Measurements from ENCODE around the gene FAM81A. TPM values are rescaled to one million over a fixed set of nuclear protein-coding genes. Genes with fewer than 3 reads are reported as not detected.

Gene FAM81A
- total and polyA plus RNA-seq, 12 donors, result 1.3 to 10.1 (median 3.6) TPM

DNA sequence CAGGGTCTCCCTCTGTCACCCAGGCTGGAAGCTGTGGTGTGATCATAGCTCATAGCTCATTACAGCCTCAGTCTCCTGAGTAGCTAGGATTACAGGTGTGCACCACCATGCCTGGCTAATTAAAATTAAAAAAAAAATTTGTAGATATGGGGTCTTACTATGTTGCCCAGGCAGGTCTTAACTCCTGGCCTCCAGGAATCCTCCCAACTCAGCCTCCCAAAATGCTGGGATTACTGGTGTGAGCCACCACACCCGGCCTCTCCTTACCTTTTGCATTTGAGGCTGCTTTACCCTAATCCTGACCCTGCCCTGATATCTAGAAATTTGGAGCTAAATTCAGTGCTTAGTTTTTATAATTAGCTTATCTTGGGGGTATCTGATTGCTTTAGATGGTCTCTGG lies 90.4 kb downstream of the FAM81A start:
- Histone ChIP-seq H3K4me3 (no peak overlapping the region), H3K27ac (no peak overlapping the region), H3K27me3 (peaks cover 0 to 14% (median 7%) of the 10 kb centered on the region in 7 donors), H3K4me1 (peaks cover 0 to 18% (median 0%) of the 10 kb centered on the region in 9 donors), H3K9me3 (no peaks in the 10 kb centered on the region), H3K36me3 (no peaks in the 10 kb centered on the region)
- DNase-seq (no peak), ATAC-seq (no peak)
- TF ChIP-seq, protein P1, sequence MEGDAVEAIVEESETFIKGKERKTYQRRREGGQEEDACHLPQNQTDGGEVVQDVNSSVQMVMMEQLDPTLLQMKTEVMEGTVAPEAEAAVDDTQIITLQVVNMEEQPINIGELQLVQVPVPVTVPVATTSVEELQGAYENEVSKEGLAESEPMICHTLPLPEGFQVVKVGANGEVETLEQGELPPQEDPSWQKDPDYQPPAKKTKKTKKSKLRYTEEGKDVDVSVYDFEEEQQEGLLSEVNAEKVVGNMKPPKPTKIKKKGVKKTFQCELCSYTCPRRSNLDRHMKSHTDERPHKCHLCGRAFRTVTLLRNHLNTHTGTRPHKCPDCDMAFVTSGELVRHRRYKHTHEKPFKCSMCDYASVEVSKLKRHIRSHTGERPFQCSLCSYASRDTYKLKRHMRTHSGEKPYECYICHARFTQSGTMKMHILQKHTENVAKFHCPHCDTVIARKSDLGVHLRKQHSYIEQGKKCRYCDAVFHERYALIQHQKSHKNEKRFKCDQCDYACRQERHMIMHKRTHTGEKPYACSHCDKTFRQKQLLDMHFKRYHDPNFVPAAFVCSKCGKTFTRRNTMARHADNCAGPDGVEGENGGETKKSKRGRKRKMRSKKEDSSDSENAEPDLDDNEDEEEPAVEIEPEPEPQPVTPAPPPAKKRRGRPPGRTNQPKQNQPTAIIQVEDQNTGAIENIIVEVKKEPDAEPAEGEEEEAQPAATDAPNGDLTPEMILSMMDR (IDR thresholded peaks at IDR 0.05), result no peak
- intact Hi-C loops (cut with DNase I), result no loop called here
- WGBS, 2 donors, result 96 to 100% methylated on average over 1 of the region's 1 CpG

DNA sequence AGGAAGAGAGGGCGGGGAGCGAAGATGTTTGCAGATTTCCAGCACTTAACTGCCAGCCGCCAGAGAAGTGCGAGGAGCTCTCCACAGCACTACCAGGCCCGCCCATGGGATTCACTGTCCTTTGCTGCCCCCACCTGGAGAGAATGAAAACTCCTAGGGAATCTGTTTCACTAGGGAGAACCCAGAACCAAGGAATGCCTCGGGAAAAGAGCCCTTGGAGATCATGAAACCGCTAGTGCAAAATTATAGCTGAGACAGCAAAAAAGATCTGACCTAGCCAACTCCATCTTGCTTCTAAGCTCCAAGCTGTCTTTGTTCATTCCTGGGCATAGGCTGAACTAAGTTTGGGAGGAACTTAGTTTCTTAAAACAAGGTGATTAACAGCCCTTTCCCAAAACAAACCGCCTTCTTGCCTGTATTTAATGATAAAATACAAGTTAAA lies 91.0 kb downstream of the FAM81A start:
- intact Hi-C loops (cut with DNase I), result no loop called here
- DNase-seq (peak; percentile 53 to 86), ATAC-seq (peak; percentile 91 to 97 (median 93))
- WGBS, 2 donors, result 13 to 14% methylated on average over 8 of the region's 8 CpGs
- TF ChIP-seq, protein P1 (IDR thresholded peaks at IDR 0.05), result peak; percentile 67 to 85 (median 80)
- H3K9me3 ChIP-seq, result no peaks in the 10 kb centered on the region
- no peaks in the 10 kb centered on the region for H3K36me3 ChIP-seq
- H3K27ac ChIP-seq, result no peak overlapping the region
- H3K4me3 ChIP-seq, result no peak overlapping the region
- H3K4me1 ChIP-seq, result peaks cover 0 to 14% (median 0%) of the 10 kb centered on the region in 9 donors
- peaks cover 0 to 14% (median 7%) of the 10 kb centered on the region in 7 donors for H3K27me3 ChIP-seq

DNA sequence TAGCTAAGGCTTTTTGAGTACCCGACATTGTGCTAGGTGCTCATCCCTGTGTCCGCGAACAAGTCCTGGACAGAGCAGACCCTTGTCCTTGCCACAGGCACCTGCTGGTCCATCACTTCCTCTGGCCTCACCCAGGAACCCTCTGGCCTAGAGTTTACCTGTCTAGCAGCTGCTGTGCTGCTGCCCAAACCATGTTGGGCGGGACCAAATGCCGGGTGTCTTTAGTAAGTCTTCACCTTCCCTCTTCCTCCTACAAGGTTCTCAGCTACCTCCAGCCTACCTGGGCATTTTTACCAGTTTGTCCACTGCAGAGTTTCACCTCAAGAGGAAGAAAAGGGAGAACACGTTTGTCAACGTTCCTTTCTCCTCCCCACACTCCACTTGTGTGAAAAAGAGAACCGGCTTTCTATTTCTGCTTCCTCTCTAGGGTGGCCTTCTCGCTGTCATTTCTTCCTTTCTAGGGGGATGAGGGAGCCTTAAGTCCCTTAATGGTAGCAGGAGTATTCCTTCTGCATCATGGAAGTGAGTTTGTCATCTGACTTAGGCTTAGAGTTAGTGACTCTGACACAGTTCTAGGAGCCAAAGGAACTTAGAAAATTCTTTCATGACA lies 93.2 kb downstream of the FAM81A start:
- Histone ChIP-seq H3K4me1 (peaks cover 0 to 7% (median 0%) of the 10 kb centered on the region in 9 donors), H3K27me3 (peaks cover 0 to 14% (median 7%) of the 10 kb centered on the region in 7 donors), H3K36me3 (no peaks in the 10 kb centered on the region), H3K9me3 (no peaks in the 10 kb centered on the region), H3K4me3 (no peak overlapping the region), H3K27ac (no peak overlapping the region)
- DNase-seq (no peak), ATAC-seq (no peak)
- WGBS, 2 donors, result 70 to 78% methylated on average over 9 of the region's 9 CpGs
- TF ChIP-seq, protein P1 (IDR thresholded peaks at IDR 0.05), result no peak
- intact Hi-C loops (cut with DNase I), result loop anchor here in 4 of 10 donors (10.0 kb wide), 3 partner anchors 84 to 104 kb away; partner anchors contain the start of gene GCNT3 (in 1 of the 4)

DNA sequence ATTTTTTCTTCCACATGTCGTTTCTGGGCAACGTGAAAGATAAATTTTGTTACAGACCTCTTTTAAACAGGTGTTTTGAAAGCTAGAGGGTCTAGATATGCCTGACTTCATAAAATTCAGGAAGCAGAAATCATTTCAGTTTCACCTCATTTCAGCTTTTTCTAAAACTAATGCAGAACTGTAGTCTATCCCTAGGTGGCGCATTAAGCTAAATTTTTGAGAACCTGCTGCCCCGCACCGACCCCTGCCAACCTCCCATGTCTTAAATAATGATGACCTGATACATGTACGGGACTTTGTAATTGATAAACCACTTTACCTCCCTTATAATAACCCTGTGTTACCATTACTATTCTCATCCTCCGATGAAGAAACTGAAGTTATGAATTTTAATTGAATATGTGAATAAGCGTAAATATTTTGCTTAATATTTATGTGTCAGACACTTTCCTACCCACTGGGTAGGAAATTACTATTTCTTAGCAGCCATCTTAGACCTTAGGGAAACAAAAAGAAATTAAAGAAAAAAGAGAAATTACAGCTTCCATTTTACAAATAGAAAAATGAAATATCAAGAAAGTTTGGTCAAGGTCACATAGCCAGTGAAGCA lies 94.9 kb downstream of the FAM81A start:
- Histone ChIP-seq H3K27ac (no peak overlapping the region), H3K27me3 (peaks cover 0 to 14% (median 7%) of the 10 kb centered on the region in 7 donors), H3K4me1 (peaks cover 0 to 7% (median 0%) of the 10 kb centered on the region in 9 donors), H3K36me3 (no peaks in the 10 kb centered on the region), H3K4me3 (no peak overlapping the region), H3K9me3 (no peaks in the 10 kb centered on the region)
- DNase-seq, result peak in 1 of 2 donors; percentile 12
- ATAC-seq, result no peak
- intact Hi-C loops (cut with DNase I), result loop anchor here in 4 of 10 donors (10.0 kb wide), 3 partner anchors 82 to 102 kb away; partner anchors contain the start of gene GCNT3 (in 1 of the 4)
- TF ChIP-seq, protein P1 (IDR thresholded peaks at IDR 0.05), result peak; percentile 36 to 75 (median 65)
- WGBS, 2 donors, result 15 to 17% methylated on average over 8 of the region's 8 CpGs
